Erythroblast (primary cell): ENCODE measurements around the gene NLRP6.
"Not testable (repeated sequence)": the region's sequence is repeated elsewhere in the genome, so short reads cannot be mapped to it uniquely, and the experiment has no call there.

Source experiments
- GATA1 ChIP-seq: IDR thresholded peaks from 2 replicates; pipeline ENCODE4 v1.6.1; 2011; ENCODE audit warnings: low read depth, mild to moderate bottlenecking, control low read depth, low read length, moderate library complexity
- POLR2A ChIP-seq: IDR thresholded peaks from 2 replicates; pipeline ENCODE4 v1.6.1; 2011; ENCODE audit warnings: mild to moderate bottlenecking, low read length

GRCh38 chr11:328516-329100 lies 50.4 kb downstream of the NLRP6 start:
- not testable (repeated sequence) for TF ChIP-seq POLR2A, GATA1
